GM19025 (cell line): ENCODE measurements around the gene ADM2.
"Not testable (repeated sequence)": the region's sequence is repeated elsewhere in the genome, so short reads cannot be mapped to it uniquely, and the experiment has no call there.

Source experiments
- ATAC-seq: cut with Tn5 transposase; IDR thresholded peaks from one replicate; pipeline ENCODE4 v1.9.1; 2021; ENCODE audit warnings: mild to moderate bottlenecking, low read depth, moderate library complexity; ENCODE audit not compliant: unreplicated experiment

The ADM2 gene

DNA sequence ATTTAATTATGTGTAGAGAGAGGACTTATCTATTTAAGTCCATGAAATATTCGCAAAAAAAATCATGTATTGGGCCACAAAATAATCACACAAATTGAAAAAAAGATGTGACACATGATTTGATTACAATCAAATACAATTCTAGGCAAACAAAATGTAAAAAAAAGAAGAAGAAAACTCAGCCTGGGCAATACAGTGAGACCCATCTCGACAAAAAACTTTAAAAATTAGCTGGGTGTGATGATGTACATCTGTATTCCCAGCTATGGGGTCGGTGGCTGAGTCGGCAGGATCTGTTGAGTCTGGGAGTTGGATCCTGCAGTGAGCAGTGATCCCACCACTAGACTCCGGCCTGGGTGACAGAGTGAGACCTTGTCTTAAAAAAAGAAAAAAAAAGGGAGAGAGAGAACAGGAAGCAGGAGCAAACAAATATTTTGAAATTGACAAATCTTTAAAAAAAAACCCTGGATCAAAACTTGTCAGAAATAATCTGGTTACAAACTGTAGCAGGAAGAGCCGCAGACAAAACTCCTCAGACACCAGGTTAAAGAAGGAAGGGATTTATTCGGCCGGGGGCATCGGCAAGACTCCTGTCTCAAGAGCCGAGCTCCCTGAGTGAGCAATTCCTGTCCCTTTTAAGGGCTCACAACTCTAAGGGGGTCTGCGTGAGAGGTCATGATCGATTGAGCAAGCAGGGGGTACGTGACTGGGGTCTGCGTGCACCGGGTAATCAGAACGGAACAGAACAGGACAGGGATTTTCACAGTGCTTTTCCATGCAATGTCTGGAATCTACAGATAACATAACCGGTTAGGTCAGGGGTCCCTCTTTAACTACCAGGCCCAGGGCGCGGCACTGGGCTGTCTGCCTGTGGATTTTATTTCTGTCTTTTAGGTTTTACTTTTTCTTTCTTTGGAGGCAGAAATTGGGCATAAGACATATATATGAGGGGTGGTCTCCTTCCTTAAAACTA, 51.8 kb downstream of the ADM2 start:
- ATAC-seq, result no peak

- not testable (repeated sequence) for ATAC-seq
These were observed 52.7 kb downstream of the ADM2 start for GRCh38 chr22:50533856-50534711.

- ATAC-seq, result no peak
These were observed 53.8 kb downstream of the ADM2 start for GRCh38 chr22:50535113-50535512.
